ENCODE data around the gene PLA2G4A. TPM values are rescaled to one million over a fixed set of nuclear protein-coding genes. Genes with fewer than 3 reads are reported as not detected.

Gene PLA2G4A
- polyA plus RNA-seq, 1 experiment = 0.48 TPM

- DNase-seq (ENCODE audit: low read depth) = no peak
- Histone ChIP-seq H3K27me3 (ENCODE audit: control insufficient read depth, insufficient read depth, low read length) (no peaks in the 10 kb centered on the region), H3K36me3 (ENCODE audit: control insufficient read depth, insufficient read depth, low read length) (no peaks in the 10 kb centered on the region), H3K4me3 (ENCODE audit: low read depth, low read length) (no peak overlapping the region)
- CTCF ChIA-PET = no interaction called here
- TF ChIP-seq CTCF (IDR thresholded peaks at IDR 0.05; ENCODE audit: insufficient read depth, low read depth, low read length) = no peak
- POLR2A ChIA-PET = no interaction called here
Measured at GRCh38 chr1:187003353-187003752, 174.6 kb downstream of the PLA2G4A start.

DNA sequence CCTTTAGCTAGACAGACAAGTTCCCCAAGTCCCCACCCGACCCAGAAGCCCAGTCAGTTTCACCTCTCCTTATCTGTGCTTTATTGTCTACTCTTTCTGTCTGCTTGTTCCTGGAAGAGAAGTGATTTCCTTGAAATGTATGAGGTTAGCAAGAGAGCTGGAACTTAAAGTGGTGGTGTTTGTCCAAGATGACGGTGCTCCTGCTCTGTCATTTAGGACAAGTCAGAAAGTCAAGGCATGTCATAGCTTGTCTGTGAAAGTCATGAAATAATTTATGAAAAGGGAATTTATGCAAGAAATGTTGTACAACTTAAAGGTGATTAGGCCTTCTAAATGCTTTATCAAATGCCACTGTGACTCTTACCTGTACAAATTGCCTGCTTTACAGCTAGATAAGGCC, 178.1 kb downstream of the PLA2G4A start:
- CTCF ChIA-PET = no interaction called here

DNA sequence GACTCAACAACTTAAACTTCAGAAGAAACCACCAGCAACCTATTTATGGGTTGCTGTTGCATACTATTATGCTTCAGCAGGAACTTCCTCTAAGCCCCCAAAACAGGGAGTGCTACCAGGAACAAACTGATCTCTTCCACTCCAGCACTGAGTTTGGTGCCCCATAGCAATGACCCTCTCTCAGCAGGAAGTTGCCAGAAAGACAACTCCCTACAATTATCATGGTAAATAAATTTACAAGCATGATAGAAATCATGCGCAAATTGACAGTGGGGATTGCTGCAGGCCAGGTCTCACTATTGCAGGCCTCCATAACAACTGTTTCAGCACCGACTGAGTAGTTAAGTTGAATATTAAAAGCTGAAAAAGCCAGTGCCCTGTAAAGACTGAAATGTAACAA, 180.6 kb downstream of the PLA2G4A start:
- TF ChIP-seq CTCF (IDR thresholded peaks at IDR 0.05; ENCODE audit: insufficient read depth, low read depth, low read length) = no peak
- ChIA-PET POLR2A (no interaction called here), CTCF (no interaction called here)
- Histone ChIP-seq H3K27me3 (ENCODE audit: control insufficient read depth, insufficient read depth, low read length) (no peaks in the 10 kb centered on the region), H3K4me3 (ENCODE audit: low read depth, low read length) (no peak overlapping the region), H3K36me3 (ENCODE audit: control insufficient read depth, insufficient read depth, low read length) (no peaks in the 10 kb centered on the region)
- DNase-seq (ENCODE audit: low read depth) = no peak

More for the DNA sequence above, 178.1 kb downstream of the PLA2G4A start:
- no peak overlapping the region for H3K4me3 ChIP-seq (ENCODE audit: low read depth, low read length)
- DNase-seq (ENCODE audit: low read depth) = no peak
- H3K27me3 ChIP-seq (ENCODE audit: control insufficient read depth, insufficient read depth, low read length) = no peaks in the 10 kb centered on the region
- no peaks in the 10 kb centered on the region for H3K36me3 ChIP-seq (ENCODE audit: control insufficient read depth, insufficient read depth, low read length)
- POLR2A ChIA-PET = no interaction called here
- TF ChIP-seq CTCF (IDR thresholded peaks at IDR 0.05; ENCODE audit: insufficient read depth, low read depth, low read length) = no peak

DNA sequence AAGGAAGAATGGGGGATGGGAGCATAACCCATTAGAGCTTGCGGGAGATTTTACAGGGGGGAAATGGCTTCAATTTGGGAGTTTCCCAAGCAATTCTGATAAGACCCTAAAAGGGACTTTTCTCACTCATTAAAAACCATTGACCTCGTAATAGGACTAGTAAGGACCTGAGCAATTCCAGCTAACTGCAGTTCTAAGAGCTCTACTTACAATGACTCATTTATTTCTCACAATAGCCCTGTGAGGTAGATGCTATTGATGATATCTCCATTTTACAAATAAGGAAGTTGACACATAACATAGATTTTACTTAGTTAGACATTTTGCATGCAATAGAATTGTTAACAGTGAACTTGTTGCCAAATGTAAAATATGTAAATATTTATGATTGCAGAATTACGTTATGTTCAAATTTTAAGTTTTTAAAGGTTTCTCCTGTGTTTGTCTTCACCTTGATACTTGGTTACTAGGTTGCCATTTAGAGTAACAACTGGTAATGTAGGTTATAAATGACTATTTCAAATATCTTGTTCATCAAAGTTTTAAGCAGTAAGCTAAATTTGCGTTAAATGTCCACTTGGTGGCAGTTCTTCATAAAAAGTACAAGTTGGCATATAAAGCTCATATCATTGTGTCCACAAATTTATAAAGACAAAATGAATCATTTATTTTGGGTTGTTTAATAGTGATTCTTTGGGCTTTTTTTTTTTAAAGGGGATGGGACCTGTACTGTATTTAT, 182.0 kb downstream of the PLA2G4A start:
- H3K4me3 ChIP-seq (ENCODE audit: low read depth, low read length) = no peak overlapping the region
- DNase-seq (ENCODE audit: low read depth) = no peak
- ChIA-PET POLR2A (no interaction called here), CTCF (interaction anchor here (1.1 kb wide), 1 partner anchor 35 kb away, joined by 3 read pairs; no protein-coding TSS in a partner anchor)
- H3K27me3 ChIP-seq (ENCODE audit: control insufficient read depth, insufficient read depth, low read length) = no peaks in the 10 kb centered on the region
- H3K36me3 ChIP-seq (ENCODE audit: control insufficient read depth, insufficient read depth, low read length) = no peaks in the 10 kb centered on the region
- no peak for TF ChIP-seq CTCF (IDR thresholded peaks at IDR 0.05; ENCODE audit: insufficient read depth, low read depth, low read length)

- CTCF ChIA-PET = no interaction called here
Measured at GRCh38 chr1:187013582-187014200, 184.9 kb downstream of the PLA2G4A start.

More at GRCh38 chr1:187013582-187014200, 184.9 kb downstream of the PLA2G4A start:
- no peaks in the 10 kb centered on the region for H3K27me3 ChIP-seq (ENCODE audit: control insufficient read depth, insufficient read depth, low read length)
- TF ChIP-seq CTCF (IDR thresholded peaks at IDR 0.05; ENCODE audit: insufficient read depth, low read depth, low read length) = no peak
- POLR2A ChIA-PET = no interaction called here
- no peak overlapping the region for H3K4me3 ChIP-seq (ENCODE audit: low read depth, low read length)
- DNase-seq (ENCODE audit: low read depth) = no peak
- no peaks in the 10 kb centered on the region for H3K36me3 ChIP-seq (ENCODE audit: control insufficient read depth, insufficient read depth, low read length)
